SKM-1 treated with dmso at 0.1 percent for 144 hours (cell line): ENCODE results near the gene TBXAS1.

ENCODE experiments used
- DNase-seq: peaks from one replicate; lab custom pipeline; 2025; ENCODE audit not compliant: unreplicated experiment; lab: John Stamatoyannopoulos, UW

Gene TBXAS1

DNA sequence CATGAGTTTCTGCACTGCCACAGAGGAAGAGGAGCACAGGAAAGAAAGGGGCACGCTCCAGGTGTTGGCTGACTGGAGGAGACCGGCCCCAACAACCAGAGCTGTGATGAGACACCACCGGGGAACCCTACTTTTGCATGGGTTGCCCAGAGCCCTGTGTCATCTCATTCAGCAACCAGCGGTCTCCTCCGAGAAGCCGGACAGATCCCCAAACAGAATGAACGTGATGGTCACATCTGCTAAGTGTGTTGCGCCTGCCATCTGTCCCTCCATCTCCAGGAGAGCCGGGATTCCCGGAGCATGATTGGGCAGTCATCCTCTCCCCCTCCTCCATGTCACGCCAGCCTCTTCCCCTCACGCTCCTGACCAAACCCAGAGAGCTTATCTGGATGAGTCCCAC is 210.8 kb downstream of the TBXAS1 start:
- no peak for DNase-seq

DNA sequence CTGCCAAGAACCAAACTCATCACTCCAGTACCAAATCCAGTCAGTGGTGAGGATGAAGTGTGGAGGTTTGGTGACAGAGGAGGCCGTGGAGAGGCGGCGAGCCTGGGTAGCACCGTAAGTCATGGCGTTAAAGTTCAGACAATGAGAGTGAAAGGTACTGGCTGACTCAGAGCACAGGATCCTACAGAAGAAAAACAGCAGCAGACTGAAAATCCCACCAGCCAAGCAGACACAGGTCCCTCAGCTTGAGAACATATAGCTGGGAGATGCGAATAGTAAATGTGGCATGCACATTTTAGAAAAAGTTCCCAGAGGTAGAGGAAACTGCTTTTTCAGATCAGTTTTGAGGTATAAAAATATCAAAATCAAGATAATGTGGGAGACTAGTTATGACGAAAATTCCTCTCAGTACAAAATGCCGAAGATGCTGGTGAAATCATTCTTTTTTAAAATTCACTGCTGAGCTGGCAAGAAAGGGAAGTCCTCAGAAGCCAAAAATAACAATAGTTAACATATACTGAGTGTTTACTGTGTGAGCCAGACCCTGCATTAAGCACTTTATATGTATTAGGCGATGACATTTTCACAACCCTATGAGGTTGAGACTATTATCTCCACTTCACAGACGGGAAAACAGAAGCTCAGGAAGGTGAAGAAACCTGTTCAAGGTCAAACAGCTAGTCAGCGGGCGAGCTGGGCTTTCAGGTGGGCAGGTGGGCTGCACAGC is 212.8 kb downstream of the TBXAS1 start:
- no peak for DNase-seq

DNA sequence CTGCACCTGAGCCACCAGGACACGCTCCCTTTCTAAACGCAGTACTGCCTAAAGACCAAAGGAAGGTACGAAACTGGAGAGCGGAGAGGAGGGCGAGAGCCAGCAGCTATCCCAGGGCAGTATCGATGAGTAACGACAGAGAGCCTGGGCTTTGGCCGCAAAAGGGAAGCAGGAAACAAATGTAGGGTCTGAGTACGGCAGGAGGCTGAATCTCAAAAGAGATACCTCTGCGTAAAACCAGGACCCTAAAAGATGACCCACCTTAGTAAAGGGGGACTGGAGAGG is 213.3 kb downstream of the TBXAS1 start:
- no peak for DNase-seq

DNA sequence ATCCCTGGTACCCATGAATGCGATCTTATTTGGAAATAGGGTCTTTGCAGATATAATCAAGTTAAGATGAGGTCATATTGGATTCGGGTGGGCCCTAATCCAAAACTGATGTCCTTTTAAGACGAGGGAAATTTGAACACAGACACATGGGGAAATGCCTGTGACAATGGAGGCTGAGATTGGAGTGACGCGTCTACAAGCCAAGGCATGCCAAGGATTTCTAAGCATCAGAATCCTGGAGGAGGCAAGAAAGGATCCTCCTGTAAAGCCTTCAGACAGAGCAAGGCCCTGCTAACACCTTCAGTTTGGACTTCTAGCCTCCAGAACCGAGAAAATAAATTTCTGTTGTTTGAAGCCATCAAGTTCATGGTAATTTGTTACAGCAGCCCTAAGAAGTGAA is 215.2 kb downstream of the TBXAS1 start:
- DNase-seq, result no peak

DNA sequence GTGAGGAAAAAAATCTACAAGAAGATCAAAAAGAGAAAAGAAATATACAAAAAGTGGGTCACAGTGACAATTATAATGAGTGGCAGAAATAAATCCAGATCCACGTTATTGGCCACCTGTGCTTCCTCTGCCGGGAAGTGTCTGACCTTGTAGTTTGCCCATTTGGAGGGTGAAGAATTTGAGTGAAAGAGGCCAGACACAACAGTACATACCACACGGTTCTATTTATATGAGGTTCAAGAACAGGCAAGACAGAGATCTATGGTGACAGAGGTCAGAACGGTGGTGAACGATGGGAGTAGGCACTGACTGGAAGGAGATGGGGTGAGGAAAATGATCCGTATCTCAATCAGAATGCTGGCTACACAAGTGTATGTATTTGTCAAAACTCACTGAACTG is 216.6 kb downstream of the TBXAS1 start:
- DNase-seq, result no peak

DNA sequence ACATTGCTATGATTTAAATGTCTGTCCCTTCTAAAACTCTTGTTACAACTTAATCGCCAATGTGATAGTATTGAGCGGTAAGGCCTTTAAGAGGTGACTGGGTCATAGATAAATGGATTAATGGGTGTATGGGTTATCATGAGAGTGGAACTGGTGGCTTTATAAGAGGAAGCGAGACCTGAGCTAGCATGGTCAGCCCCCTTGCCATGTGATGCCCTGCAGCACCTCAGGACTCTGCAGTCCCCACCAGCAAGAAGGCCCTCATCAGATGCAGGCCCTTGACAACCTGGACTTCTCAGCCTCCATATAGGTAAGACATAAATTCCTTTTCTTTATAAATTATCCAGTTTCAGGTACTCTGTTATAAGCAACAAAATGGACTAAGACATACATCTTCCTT is 218.1 kb downstream of the TBXAS1 start:
- DNase-seq, result no peak

DNA sequence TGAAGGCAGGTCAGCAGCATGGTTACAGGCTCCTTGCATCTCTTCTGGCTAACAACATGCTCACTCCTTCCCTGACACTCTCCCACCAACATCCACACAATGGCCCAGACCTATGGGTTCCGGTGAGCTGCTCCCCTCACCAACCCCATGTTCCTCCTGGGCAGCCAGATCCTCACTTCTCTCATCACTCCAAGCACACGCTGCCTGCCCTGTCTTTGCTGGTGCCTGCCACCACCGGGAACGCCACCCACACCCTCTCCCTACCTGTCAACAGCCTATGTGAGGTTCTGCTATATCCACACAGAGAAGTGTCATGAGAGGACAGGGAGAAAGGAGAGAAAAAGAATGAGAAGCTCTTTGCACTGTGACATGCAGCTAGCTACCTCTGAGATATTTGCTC is 219.1 kb downstream of the TBXAS1 start:
- no peak for DNase-seq

DNA sequence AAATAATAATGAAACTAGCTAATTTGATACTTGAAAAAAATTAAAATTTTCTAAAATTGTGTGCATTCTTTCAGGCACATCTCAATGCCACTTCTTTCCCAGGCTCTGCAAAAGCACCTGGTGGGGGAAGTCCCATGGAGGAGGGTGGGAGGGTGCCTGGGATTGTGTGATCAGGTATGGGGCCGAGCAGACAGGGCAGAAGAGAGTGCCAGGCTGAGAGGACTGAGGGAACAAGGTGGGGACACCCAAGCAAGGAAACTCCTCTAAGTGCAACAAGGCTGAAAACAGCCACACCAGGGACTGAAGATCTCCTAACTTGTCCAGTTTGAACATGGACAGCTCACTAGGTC is 219.9 kb downstream of the TBXAS1 start:
- DNase-seq, result no peak

DNA sequence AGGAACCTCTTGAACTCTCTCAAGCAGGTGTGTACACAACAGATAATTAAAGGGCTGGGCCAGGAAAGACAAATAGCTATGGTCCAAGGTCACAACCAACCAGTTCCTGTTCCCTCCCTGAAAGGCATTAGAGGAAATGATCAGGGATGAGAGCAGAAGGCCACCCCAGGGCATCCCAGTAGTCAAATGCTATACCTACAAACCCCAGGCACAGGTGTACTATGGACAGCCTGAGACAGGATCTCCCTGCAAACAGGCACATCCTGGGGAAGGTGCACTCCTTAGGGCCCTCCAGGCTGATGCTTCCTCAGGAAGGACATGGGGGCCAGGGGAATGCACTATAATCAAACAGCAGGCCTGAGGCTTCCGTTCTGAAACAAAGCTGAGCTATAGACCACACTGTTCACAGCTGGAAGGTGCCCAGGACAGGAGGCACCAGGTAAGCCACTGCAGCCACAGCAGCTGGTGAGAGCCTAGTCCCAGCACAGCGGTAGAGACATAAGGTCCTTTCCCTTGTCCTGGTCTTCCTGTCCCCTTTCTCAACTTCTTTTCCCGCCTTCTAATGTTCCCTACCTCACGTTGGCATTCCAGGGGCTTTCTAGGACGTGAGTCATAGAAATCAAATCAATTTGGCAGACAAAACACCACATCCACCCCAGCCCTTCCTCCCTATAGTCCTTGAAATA is 220.4 kb downstream of the TBXAS1 start:
- DNase-seq, result no peak

DNA sequence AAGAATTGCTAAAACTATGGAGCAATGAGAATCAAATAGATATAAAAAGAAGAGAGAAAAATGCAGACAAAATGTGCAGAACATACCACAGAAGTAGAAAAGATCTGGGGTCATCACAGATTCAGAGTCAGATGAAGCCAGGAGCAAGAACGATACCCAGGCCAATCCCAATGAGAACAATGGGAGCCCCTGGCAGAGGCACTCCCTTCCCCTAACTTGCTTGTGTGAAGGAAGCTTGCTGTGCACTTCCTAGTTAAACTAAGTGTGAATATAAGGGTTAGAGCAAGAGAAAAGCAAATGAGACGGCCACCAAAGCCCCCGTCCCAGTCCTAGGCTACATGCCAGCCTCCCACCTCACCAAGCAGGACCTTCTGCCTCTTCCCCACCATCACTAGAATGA is 221.0 kb downstream of the TBXAS1 start:
- no peak for DNase-seq

DNA sequence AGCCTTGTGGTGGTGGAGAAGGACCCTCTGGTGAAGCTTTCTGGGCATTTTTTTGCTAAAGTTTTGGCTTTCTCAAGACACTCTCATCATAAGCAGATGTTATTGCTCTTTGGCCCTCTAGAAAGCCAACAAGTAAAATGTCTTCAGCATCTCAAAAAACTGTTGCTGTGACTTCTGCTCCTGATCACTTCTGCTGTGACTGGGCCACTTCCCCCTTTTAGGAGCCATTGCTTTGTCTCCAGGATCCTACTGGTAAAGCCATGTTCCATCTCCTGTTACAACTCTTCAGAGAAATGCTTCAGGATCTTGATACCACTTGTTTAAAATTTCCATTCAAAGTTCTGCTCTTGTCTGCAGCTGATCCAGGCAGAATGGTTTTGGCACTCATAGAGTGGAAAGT is 222.8 kb downstream of the TBXAS1 start:
- peak; percentile 5 for DNase-seq

DNA sequence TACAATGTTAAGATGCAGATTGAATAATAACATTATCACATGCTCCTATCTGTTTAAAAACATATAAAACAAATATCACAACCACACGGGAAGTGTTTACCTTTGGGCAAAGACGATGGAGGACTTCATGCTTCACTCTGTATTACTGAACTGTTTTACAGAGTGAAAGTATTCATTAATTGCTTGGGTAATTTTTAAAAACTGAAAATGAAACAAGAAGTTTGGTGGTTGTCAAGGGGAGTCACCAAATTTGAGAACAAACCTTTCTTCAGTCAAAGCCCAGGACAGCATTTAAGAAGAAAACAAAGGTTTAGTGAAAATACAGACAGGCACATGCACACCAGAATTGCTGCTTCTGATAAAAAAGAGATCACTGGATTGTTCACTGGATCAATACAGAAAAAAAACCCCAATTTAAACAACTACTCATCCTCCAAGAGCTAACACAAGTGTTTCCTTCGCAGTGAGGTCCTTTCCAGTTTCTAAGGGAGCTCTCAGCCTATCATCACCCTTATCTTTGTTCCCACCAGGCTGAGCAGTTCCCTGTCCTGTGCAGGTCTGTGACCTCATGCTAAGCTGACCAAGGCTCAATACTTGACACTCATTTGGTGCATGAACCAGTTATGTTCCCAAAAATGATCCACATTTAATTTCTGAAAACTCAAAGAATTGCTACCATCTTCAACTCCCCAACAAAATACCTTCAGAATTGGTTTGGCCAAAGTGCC is 224.9 kb downstream of the TBXAS1 start:
- no peak for DNase-seq

DNA sequence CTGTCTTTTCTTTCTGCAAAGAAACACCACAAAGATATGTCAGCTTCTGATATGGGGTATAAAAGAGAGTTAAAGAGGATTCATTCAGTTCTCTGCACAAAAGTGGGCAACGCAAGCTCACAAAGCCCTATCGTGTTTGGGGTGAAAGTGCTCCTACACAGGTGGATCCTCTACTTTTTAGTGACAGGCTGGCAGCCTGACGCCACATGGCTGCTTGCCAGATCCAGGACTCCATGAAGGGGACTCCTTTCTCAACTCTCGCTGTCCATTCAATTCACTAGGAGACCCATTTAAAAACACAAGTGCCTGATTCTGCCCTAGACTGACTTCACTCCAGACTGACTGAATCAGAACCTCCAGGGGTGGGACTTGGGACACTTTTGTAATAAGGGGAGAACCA is 225.7 kb downstream of the TBXAS1 start:
- DNase-seq, result no peak

DNA sequence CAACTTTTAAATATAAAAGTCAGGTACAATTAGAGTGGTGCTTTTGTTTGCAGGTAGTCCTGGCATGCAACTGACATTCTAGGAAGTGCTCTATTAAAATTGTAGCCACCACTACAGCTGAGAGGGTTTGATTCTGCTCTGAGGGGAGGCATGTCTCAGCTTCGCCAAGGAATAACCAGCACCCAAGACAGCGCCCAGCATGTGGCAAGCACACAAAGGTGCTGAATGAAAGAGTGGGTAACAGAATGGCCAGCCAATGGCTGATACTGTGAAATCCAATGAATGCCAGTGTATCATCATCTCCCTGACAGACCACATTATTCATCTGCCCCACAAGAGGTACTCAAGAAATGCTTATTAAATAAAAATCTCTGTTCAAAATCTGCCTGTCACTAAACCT is 226.8 kb downstream of the TBXAS1 start:
- DNase-seq, result no peak

DNA sequence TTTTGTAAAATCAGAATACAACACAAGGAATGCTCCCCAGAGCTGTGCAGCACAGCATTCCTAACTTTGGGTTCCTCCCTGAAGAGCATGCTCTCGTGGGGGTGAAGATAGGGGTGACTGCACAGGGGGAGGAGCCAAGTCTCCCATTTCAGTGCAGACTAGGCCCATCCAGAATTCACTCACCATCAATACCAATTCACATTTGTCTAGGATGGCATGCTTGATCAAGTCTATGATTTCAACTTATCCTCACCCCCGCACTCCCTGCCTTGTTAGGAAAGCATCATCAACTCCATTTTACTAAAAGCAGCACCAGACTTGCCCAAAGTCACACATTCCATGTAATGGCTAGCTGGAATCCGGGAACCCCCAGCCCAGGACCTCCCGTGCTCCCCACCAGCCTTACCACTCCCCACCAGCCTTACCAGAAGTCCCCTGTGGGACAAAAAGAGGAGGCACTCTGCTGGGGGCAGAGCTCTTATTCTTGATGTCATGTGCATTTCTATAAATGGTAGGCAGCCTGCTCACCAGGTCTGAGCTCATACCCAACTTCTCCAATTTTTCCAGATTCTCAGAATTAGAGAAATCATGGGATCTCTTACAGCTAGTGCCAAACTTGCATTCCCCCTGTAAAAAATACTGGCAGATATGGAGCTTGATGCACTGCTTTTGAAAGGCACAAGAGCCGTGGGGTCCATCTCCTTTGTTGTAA is 227.5 kb downstream of the TBXAS1 start:
- DNase-seq, result no peak

DNA sequence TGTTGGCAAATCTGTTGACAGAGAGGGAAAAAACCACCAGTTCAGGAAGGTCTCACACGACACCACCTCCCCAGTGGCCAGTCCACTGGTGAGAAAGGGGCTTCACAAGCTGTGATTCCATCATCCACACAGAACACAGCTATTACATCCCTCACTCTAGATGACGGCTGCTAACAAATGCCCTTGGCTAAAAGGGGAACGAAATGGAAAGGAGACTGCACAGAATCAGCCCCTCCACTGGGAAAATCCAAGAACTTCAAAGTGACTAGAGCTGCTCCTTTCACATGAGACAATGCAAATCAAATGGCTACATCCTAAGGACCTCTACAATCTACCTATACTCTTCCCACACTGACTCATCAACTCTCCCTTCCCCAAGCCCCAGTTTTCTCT is 228.1 kb downstream of the TBXAS1 start:
- no peak for DNase-seq

DNA sequence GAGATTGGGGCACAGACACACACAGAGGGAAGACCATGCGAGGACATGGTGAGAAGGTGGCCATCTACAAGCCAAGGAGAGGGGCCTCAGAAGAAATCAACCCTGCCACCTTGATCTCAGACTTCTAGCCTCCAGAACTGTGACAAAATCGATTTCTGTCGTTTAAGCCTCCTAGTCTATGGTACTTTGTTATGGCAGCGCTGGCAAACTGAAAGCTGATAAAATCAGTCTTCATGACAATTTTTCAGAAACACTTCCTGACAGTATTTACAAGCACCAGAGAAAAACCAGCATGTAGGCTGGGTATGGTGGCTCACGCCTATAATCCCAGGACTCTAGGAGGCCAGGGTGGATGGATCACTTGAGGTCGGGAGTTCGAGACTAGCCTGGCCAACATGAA is 229.5 kb downstream of the TBXAS1 start:
- DNase-seq, result no peak

DNA sequence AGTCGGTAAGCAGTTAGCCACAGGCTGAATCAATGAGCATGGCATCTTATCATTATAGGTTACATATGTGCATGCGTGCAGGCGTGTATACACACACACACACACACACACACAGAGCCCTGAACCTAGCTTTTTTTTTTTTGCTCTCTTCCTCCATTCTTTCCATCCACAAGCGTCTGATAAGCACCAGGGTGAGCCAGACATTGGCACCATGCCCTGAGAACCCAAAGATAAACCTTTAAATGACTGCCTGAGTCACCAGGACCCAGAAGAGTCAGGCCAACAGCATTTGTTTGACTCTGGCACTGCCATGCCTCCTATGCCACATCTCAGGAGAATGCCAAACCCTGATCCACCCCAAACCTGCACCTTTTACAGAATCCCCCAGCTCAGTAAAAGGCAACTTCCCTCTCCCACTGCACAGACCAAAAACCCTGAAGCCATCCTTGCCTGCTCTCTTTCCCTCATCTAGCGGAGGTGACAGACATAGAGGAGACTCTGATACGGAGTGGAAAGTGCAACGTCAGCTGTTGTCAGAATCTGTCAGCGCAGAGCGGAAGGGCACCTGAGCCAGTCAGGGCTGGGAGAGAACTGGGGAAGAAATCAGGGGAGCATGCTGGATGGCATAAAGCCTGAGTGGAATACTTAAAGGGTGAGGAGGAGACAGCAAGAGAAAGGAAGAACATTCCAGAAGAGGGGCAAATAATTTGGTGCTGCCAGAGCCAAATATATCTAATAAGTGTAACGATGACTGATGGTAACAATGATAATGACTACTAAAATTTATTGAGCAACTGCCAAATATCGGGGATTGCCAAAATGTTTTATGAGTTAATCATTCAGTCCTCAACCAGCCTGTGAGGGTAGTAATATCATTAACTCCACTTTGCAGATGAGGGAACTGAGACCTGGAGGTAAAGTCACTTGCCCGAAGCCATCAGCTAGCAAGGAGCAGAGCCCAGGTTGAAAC is 230.5 kb downstream of the TBXAS1 start:
- DNase-seq, result no peak

DNA sequence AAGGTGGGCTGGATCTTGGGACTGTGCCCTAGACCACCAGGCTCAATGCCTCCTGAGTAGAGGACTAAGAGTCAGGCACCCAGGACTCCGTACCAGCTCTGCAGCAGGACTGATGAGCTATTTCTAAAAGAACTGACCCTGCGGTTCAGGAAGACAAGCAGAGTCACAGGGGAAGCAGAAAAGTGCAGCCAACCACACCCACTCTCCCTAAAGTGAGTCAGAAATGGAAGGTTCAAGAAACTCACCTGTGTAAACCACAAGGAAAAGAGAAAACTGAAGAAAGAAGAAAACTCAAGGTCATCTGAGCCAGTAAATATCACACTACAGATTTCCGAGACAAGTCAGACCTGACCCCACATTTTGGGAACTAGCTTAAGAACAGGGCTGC is 231.2 kb downstream of the TBXAS1 start:
- DNase-seq, result no peak

DNA sequence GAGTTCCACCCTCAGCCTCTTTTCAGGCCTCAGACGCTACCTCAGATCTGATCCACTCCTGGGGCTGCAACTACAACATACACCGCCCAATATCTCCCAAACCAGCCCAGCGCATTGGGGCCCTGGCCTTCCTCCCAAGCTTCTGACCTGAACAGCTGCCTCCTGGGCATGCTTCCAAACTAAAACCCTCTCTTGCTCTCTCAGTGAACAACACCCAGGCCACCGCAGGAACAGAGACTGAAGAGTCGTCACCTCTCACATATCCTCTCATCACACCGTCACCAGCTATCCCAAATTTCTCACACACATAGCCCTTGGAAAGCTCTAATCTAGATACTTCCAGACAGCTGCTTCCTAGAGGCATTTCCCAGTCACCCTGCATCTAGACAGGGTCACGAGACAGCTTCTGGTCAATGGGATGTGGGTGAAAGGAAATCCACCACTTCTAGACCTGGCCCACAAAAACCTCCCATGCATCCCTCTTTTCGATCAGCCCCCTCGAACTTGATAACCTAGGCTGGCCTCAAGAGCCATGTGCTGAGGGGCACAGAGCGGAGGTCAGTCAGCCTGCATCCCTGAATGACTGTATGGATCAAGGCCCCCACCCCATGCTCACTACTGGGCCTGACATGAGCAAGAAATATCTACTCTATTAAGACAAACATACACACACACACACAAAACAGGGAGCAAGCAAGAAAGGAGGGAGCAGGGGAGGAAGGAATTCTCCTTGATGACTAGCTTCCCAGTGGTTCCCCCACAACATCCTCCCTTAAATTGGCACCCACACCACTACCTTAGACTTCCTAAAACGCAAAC is 231.9 kb downstream of the TBXAS1 start:
- no peak for DNase-seq
